GM12878 (cell line): Measurements from ENCODE around the gene ARHGEF16. TPM values are rescaled to one million over a fixed set of nuclear protein-coding genes. Genes with fewer than 3 reads are reported as not detected.

Experiments
- ATAC-seq: fragments of 200-7000 bp; cut with Tn5 transposase; 3 replicates; pipeline ENCODE4 v1.9.1; 2020; ENCODE audit warnings: mild to moderate bottlenecking, moderate library complexity
- BruUV-seq: library from RNA; stranded (reverse); fragments of 400-500 nt; replicated peaks from 2 replicates; lab custom pipeline; 2021; lab: Mats Ljungman, UMichigan
- CTCF ChIA-PET: fragments of 300-600 bp; sonication (Branson Sonifier 250); formaldehyde crosslinking; extraction: SDS; loops from one replicate; lab custom pipeline; 2021; ENCODE audit warnings: inconsistent platforms; lab: Yijun Ruan, JAX
- POLR2A ChIA-PET: fragments of 350-600 bp; formaldehyde crosslinking; extraction: SDS; loops from one replicate; lab custom pipeline; 2021; ENCODE audit warnings: inconsistent platforms; lab: Charles Lee
- RAD21 ChIA-PET: fragments of 300-600 bp; sonication (Branson Sonifier 250); formaldehyde crosslinking; loops from one replicate; lab custom pipeline; 2023; ENCODE audit warnings: antibody characterized with exemption; ENCODE audit not compliant: unreplicated experiment; lab: Charles Lee
- SMC1A ChIA-PET: fragments of 300-600 bp; sonication (Branson Sonifier 250); formaldehyde crosslinking; loops from one replicate; lab custom pipeline; 2023; ENCODE audit not compliant: unreplicated experiment, uncharacterized antibody; lab: Charles Lee
- DNase-seq: peaks from one replicate; pipeline ENCODE4 v3.0.0-alpha.2; 2011; ENCODE audit warnings: low read depth, low spot score
- FAIRE-seq: peaks from 3 replicates; lab custom pipeline; 2011; peaks lifted over from hg19 to GRCh38; lab: Jason Lieb, UNC
- H2AFZ ChIP-seq: 2 replicates; pipeline ENCODE4 v1.6.0; 2011; ENCODE audit warnings: low read depth, low read length, control low read depth; ENCODE audit not compliant: control insufficient read depth
- H3K27ac ChIP-seq: 2 replicates; pipeline ENCODE4 v1.5.1; 2011; ENCODE audit warnings: control low read depth; ENCODE audit not compliant: control insufficient read depth, insufficient read depth
- H3K27me3 ChIP-seq, 2 experiments: replicated peaks in 1 of 2; 2 replicates each; pipeline versions ENCODE4 v1.6.0 to v1.6.1; 2011; ENCODE audit warnings: low read length in 1 of 2; ENCODE audit not compliant: control insufficient read depth in 2 of 2, insufficient read depth in 2 of 2
- H3K36me3 ChIP-seq, 2 experiments: 2 replicates each; pipeline ENCODE4 v1.5.1; 2011; ENCODE audit warnings: low read length in 1 of 2; ENCODE audit not compliant: control insufficient read depth in 2 of 2, insufficient read depth in 2 of 2
- H3K4me1 ChIP-seq: 2 replicates; pipeline ENCODE4 v1.6.1; 2011; ENCODE audit warnings: mild to moderate bottlenecking, low read length, moderate library complexity, mixed read lengths; ENCODE audit not compliant: control insufficient read depth, insufficient read depth
- H3K4me2 ChIP-seq: 2 replicates; pipeline ENCODE4 v1.6.0; 2011; ENCODE audit warnings: control low read depth; ENCODE audit not compliant: control insufficient read depth, insufficient read depth
- H3K4me3 ChIP-seq: fragments of 200-600 bp; sonication (generic); 2 replicates; pipeline ENCODE4 v1.5.1; 2016
- H3K79me2 ChIP-seq: 2 replicates; pipeline ENCODE4 v1.6.0; 2011; ENCODE audit warnings: low read length; ENCODE audit not compliant: control insufficient read depth, insufficient read depth
- H3K9ac ChIP-seq: 2 replicates; pipeline ENCODE4 v1.8.0; 2011; ENCODE audit warnings: low read length, control low read depth, mixed read lengths; ENCODE audit not compliant: control insufficient read depth, insufficient read depth
- H3K9me3 ChIP-seq: replicated peaks from 3 replicates; pipeline ENCODE4 v1.5.1; 2011; ENCODE audit warnings: mild to moderate bottlenecking, low read length; ENCODE audit not compliant: control insufficient read depth, insufficient read depth
- H4K20me1 ChIP-seq: 2 replicates; pipeline ENCODE4 v1.6.0; 2011; ENCODE audit not compliant: control insufficient read depth, insufficient read depth
- IRF3 ChIP-seq: fragments of 450-650 bp; IDR thresholded peaks from 2 replicates; pipeline ENCODE4 v1.6.1; 2014; ENCODE audit warnings: mild to moderate bottlenecking
- MEF2A ChIP-seq: IDR thresholded peaks from 2 replicates; pipeline ENCODE4 v1.6.1; 2011; ENCODE audit warnings: low read depth, mild to moderate bottlenecking, low read length, moderate library complexity; ENCODE audit not compliant: insufficient read depth
- MYB ChIP-seq: fragments of 150-350 bp; IDR thresholded peaks from 2 replicates; pipeline ENCODE4 v1.6.1; 2014; ENCODE audit warnings: mild to moderate bottlenecking, low read depth, low read length, borderline replicate concordance
- PML ChIP-seq: IDR thresholded peaks from 2 replicates; pipeline ENCODE4 v1.6.1; 2012; ENCODE audit warnings: low read length, inconsistent platforms
- SUPT20H ChIP-seq: IDR thresholded peaks from 2 replicates; pipeline ENCODE4 v1.6.1; 2011; ENCODE audit warnings: low read depth, mild to moderate bottlenecking, low read length, moderate library complexity, borderline replicate concordance; ENCODE audit not compliant: control insufficient read depth
- SUZ12 ChIP-seq: fragments of 200-600 bp; sonication (generic); IDR thresholded peaks from one replicate; pipeline ENCODE4 v1.6.1; 2018; ENCODE audit warnings: antibody characterized with exemption, mild to moderate bottlenecking; ENCODE audit not compliant: unreplicated experiment
- WGBS: methylation state at CpG from one replicate; pipeline ENCODE4 v1.1.6; 2016; ENCODE audit warnings: low lambda C conversion rate; ENCODE audit not compliant: insufficient replicate concordance, insufficient coverage; ENCODE audit errors: missing lambda C conversion rate; 5-methylcytosine and 5-hydroxymethylcytosine counted together
- in situ Hi-C: fragments of 300-500 bp; cut with MboI; formaldehyde crosslinking; loops from 9 replicates; pipeline ENCODE4 v1.14.3; 2018; ENCODE audit warnings: mixed read lengths
- intact Hi-C: fragments of 100-400 bp; cut with micrococcal nuclease; formaldehyde crosslinking; loops from one replicate; pipeline ENCODE4 v1.14.2; 2022; ENCODE audit not compliant: unreplicated experiment
- polyA plus RNA-seq, 11 experiments: library from polyadenylated mRNA; depleted of rRNA in 4 of 11; unstranded in 6 of 11; stranded (reverse) in 5 of 11; fragments of >200 nt; fragmentation: Nextera tagmentation in 4 of 11; fragmentation: Illumina TruSeq in 1 of 11; extraction: Ambion mirVana in 4 of 11; extraction: Trizol in 1 of 11; gene quantifications; 1 replicate in 1 of 11; 2 replicates in 10 of 11; pipeline versions ENCODE4 v1.2.1 to v1.2.3, GENCODE V29; 2011 to 2016; ENCODE audit warnings: inconsistent platforms in 2 of 11, missing spikeins in 2 of 11, low read depth in 1 of 11
- total RNA-seq, 4 experiments: library from RNA; depleted of rRNA in 3 of 4; stranded (reverse); fragments of >200 nt in 3 of 4; fragmentation: Illumina TruSeq in 1 of 4; extraction: Trizol in 1 of 4; gene quantifications; 2 replicates each; pipeline versions ENCODE4 v1.2.1 to v1.2.3, GENCODE V29; 2013 to 2021
- TF ChIP-seq, protein P1 (sequence below): IDR thresholded peaks from 2 replicates; pipeline ENCODE4 v1.6.1; 2011; ENCODE audit warnings: borderline replicate concordance, low read depth, mild to moderate bottlenecking, moderate library complexity, mixed read lengths, low read length; ENCODE audit not compliant: insufficient read depth; ENCODE audit errors: extremely low read length
- TF ChIP-seq, protein P2 (sequence below): IDR thresholded peaks from 2 replicates; pipeline ENCODE4 v1.6.1; 2012; ENCODE audit warnings: low read depth, low read length, improper control_type of control experiment
- TF ChIP-seq, protein P3 (sequence below), 3 experiments: IDR thresholded peaks in 2 of 3; conservative IDR thresholded peaks in 1 of 3; 2 replicates each; pipeline ENCODE4 v1.5.1; 2011; ENCODE audit warnings: low read depth in 3 of 3, low read length in 3 of 3, mild to moderate bottlenecking in 3 of 3, control low read depth in 2 of 3, moderate library complexity in 2 of 3, inconsistent platforms in 1 of 3, mixed read lengths in 1 of 3; ENCODE audit not compliant: control insufficient read depth in 2 of 3, insufficient read depth in 1 of 3; ENCODE audit errors: extremely low read depth in 1 of 3

Gene ARHGEF16
- total and polyA plus RNA-seq, 10 of the 15 experiments (the other 5 are each of a cell fraction or from before 2014, with no cell fraction given), result not detected

DNA sequence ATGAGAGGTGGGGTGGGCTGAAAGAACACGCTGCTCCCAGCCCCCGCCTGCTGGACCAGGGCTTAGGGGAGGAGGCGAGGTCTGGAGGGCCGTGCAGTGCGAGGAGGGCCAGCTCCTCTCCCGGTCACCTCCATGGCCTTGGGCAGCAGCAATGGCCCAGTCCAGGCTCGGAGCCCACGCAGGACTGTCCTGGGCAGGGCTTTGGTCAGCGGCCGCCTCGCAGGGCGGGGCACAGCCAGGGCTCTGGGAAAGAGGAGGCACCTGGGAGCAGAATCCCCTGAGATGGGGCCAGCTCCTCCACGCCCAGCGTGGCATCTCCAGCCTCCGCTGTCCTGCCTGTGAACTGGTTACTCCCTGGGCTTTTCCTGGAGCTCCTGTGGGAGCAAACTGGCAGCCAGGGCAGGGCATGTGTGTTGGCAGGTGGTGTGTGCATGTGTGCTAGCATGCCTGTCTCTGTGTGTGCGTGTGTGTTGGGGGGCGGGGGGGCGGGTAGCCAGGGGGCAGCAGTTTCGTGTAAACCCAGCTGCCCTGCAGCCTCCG lies 27.4 kb downstream of the ARHGEF16 start:
- in situ Hi-C loops, result loop anchor here (10.0 kb wide), 1 partner anchor 143 kb away; the partner anchor contains the start of gene TPRG1L
- H3K4me1 ChIP-seq, result no peaks in the 10 kb centered on the region
- H3K9ac ChIP-seq, result no peak overlapping the region

More for the DNA sequence above, 27.4 kb downstream of the ARHGEF16 start:
- H3K79me2 ChIP-seq, result no peaks in the 10 kb centered on the region
- POLR2A ChIA-PET, result no interaction called here
- FAIRE-seq (no peak), ATAC-seq (no peak)
- SMC1A ChIA-PET, result no interaction called here
- H3K36me3 ChIP-seq, result no peaks in the 10 kb centered on the region
- RAD21 ChIA-PET, result no interaction called here
- H4K20me1 ChIP-seq, result no peaks in the 10 kb centered on the region
- H3K27ac ChIP-seq, result no peak overlapping the region
- TF ChIP-seq MYB (no peak), PML (no peak), SUPT20H (no peak), MEF2A (no peak), SUZ12 (no peak), IRF3 (no peak)
- TF ChIP-seq, protein P1, sequence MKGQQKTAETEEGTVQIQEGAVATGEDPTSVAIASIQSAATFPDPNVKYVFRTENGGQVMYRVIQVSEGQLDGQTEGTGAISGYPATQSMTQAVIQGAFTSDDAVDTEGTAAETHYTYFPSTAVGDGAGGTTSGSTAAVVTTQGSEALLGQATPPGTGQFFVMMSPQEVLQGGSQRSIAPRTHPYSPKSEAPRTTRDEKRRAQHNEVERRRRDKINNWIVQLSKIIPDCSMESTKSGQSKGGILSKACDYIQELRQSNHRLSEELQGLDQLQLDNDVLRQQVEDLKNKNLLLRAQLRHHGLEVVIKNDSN, result no peak
- TF ChIP-seq, protein P2, sequence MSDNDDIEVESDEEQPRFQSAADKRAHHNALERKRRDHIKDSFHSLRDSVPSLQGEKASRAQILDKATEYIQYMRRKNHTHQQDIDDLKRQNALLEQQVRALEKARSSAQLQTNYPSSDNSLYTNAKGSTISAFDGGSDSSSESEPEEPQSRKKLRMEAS, result no peak
- TF ChIP-seq, protein P3, sequence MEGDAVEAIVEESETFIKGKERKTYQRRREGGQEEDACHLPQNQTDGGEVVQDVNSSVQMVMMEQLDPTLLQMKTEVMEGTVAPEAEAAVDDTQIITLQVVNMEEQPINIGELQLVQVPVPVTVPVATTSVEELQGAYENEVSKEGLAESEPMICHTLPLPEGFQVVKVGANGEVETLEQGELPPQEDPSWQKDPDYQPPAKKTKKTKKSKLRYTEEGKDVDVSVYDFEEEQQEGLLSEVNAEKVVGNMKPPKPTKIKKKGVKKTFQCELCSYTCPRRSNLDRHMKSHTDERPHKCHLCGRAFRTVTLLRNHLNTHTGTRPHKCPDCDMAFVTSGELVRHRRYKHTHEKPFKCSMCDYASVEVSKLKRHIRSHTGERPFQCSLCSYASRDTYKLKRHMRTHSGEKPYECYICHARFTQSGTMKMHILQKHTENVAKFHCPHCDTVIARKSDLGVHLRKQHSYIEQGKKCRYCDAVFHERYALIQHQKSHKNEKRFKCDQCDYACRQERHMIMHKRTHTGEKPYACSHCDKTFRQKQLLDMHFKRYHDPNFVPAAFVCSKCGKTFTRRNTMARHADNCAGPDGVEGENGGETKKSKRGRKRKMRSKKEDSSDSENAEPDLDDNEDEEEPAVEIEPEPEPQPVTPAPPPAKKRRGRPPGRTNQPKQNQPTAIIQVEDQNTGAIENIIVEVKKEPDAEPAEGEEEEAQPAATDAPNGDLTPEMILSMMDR (IDR thresholded peaks at IDR 0.05 in 2 of 3, conservative IDR thresholded peaks at IDR 0.05 in 1 of 3; ENCODE audit: control insufficient read depth in 2 of 3, extremely low read depth in 1 of 3, insufficient read depth in 1 of 3, low read depth in 3 of 3, low read length in 3 of 3), result no peak
- TF ChIP-seq, all 136 proteins: peak for 0
- Histone ChIP-seq H3K9me3 (no peaks in the 10 kb centered on the region), H2AFZ (no peak overlapping the region), H3K4me2 (no peak overlapping the region), H3K27me3 (no peaks in the 10 kb centered on the region), H3K4me3 (no peak overlapping the region)
- DNase-seq, result no peak
- CTCF ChIA-PET, result interaction anchor here (1.2 kb wide), 1 partner anchor 29 kb away, joined by 5 read pairs; no protein-coding TSS in a partner anchor
- intact Hi-C loops, result no loop called here
- BruUV-seq, result no TSS peak
- 26% methylated on average over 18 of the region's 20 CpGs for WGBS
